Heart left ventricle (tissue), 16 donors: Measurements from ENCODE around the gene MRPL24. TPM values are rescaled to one million over a fixed set of nuclear protein-coding genes. Genes with fewer than 3 reads are reported as not detected.

Source experiments
- ATAC-seq, 4 donors: fragments of 200-7000 bp; cut with Tn5 transposase; one replicate each; pipeline ENCODE4 v1.9.1; 2020 to 2022; ENCODE audit warnings: moderate library complexity in 4 of 4, mild to moderate bottlenecking in 3 of 4, moderate number of reproducible peaks in 1 of 4
- DNase-seq, 5 donors: peaks; one replicate each; pipeline ENCODE4 v3.0.0-alpha.2; 2020
- H3K27ac ChIP-seq, 12 donors: fragments of 200-600 bp; sonication (generic) in 4 of 12; one replicate each; pipeline versions ENCODE4 v1.5.0 to v1.8.0; 2016 to 2022; ENCODE audit warnings: mild to moderate bottlenecking in 2 of 12
- H3K27me3 ChIP-seq, 9 donors: fragments of 200-600 bp; sonication (generic) in 2 of 9; one replicate each; pipeline versions ENCODE4 v1.5.1 to v1.8.0; 2016 to 2022; ENCODE audit warnings: mild to moderate bottlenecking in 3 of 9
- H3K36me3 ChIP-seq, 9 donors: fragments of 200-600 bp; sonication (generic) in 2 of 9; one replicate each; pipeline versions ENCODE4 v1.5.0 to v1.8.0; 2018 to 2022; ENCODE audit warnings: mild to moderate bottlenecking in 2 of 9
- H3K4me1 ChIP-seq, 12 donors: fragments of 200-600 bp; sonication (generic) in 4 of 12; one replicate each; pipeline versions ENCODE4 v1.5.0 to v1.8.0; 2016 to 2022; ENCODE audit warnings: mild to moderate bottlenecking in 3 of 12
- H3K4me3 ChIP-seq, 12 donors: fragments of 200-600 bp; sonication (generic) in 4 of 12; one replicate each; pipeline versions ENCODE4 v1.5.0 to v1.8.0; 2017 to 2022; ENCODE audit warnings: mild to moderate bottlenecking in 9 of 12, moderate library complexity in 4 of 12
- H3K9me3 ChIP-seq, 12 donors: fragments of 200-600 bp; sonication (generic) in 4 of 12; one replicate each; pipeline versions ENCODE4 v1.5.0 to v1.8.0; 2016 to 2022; ENCODE audit warnings: mild to moderate bottlenecking in 1 of 12
- POLR2A ChIP-seq, 2 donors: fragments of 450-650 bp; IDR thresholded peaks; one replicate each; pipeline ENCODE4 v1.6.1; 2017; ENCODE audit warnings: antibody characterized with exemption in 2 of 2, mild to moderate bottlenecking in 2 of 2, moderate library complexity in 2 of 2
- WGBS, 4 donors: extraction: QIAGEN DNeasy Blood & Tissue Kit in 2 of 4; methylation state at CpG; one replicate each; pipeline versions ENCODE4 v1.1.5 to v1.1.7; 2013 to 2018; 5-methylcytosine and 5-hydroxymethylcytosine counted together
- intact Hi-C, 10 donors: fragments of 100-400 bp; cut with DNase I; formaldehyde crosslinking; loops; one replicate each; pipeline versions ENCODE4 v1.11.1 to v1.14.2; 2022
- polyA plus RNA-seq, 2 donors: library from polyadenylated mRNA; stranded (reverse); fragments of 200-250 nt; gene quantifications; one replicate each; pipeline ENCODE4 v1.2.3, GENCODE V29; 2013
- total RNA-seq, 9 donors: library from RNA; depleted of rRNA in 2 of 9; stranded (reverse); fragments of >200 nt in 2 of 9; fragmentation: NEBNext Ultra II Directional in 3 of 9; extraction: Animal tissue kit (Norgen Biotek cat#: 25700) in 3 of 9; gene quantifications; one replicate each; pipeline versions ENCODE4 v1.1.0 to v1.2.4, GENCODE V29; 2016 to 2023
- TF ChIP-seq, protein P1 (sequence below), 12 donors: fragments of 200-600 bp; sonication (generic) in 4 of 12; IDR thresholded peaks; one replicate each; pipeline versions ENCODE4 v1.5.0 to v1.8.0; 2018 to 2022; ENCODE audit warnings: antibody characterized with exemption in 12 of 12, mild to moderate bottlenecking in 5 of 12
- donor health status: ischemic (EF 13 %, LVEDD 7.1; RV severe dilation, severe dysfunction).
- donor health status: healthy with polysubstance abuse.
- donor health status: DM: no; HTN: yes; CAD: no.
- donor health status: DM: no; HTN: no; CAD: no.
- donor health status: ischemic (EF 25% LVEDD 6.9; RV normal size, moderate dysfunction).
- donor health status: ischemic (EF 25% LVEDD 5.7; RV mildly dilated, moderate dysfunction).
- donor health status: healthy.
- donor health status: DM: yes; HTN: yes; CAD: no.
- donor health status: ischemic (EF 35%, LVEDD 5.7; RV mildly dilated, moderate dysfunction).
- donor health status: nonischemic (EF 11% LVEDD 7.7; RV severe dilation, severe dysfunction).
- donor health status: DM: yes; HTN: yes; CAD: no.
- donor health status: PGD.
- donor health status: ischemic (EF 29% LVEDD 5.4; RV normal size, mild dysfunction).
- donor health status: nonischemic (EF 23%, LVEDD 6.1; RV moderate dilation, normal function).

MRPL24 gene
- total and polyA plus RNA-seq, 11 donors = 74.8 to 230 (median 84.8) TPM

DNA sequence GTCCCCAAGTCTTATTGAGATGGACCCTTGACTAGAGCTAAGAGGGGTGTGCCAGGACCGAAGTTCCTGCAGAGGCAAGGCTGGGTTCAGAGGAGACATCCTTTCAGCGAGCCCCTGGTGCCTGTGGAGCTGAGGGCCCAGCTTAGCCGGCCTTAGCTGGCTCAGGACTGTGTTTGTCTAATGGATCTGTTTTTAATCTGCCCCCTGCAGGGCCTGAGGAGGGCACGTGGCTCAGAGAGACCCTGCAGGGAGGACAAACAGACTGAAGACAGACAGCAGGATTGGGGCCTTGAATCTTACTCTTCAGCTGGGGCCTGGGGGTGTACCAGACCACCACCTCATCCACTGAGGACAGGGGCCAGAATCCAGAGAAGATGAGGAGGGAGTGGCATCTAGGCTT, 37.1 kb downstream of the MRPL24 start:
- peaks cover 0 to 40% (median 26%) of the 10 kb centered on the region in 12 donors for H3K4me1 ChIP-seq
- peak overlapping the region in 1 of 12 donors; percentile 55 for H3K4me3 ChIP-seq
- DNase-seq (peak in 1 of 5 donors; percentile 10), ATAC-seq (no peak)
- no peaks in the 10 kb centered on the region for H3K36me3 ChIP-seq
- TF ChIP-seq, protein P1, sequence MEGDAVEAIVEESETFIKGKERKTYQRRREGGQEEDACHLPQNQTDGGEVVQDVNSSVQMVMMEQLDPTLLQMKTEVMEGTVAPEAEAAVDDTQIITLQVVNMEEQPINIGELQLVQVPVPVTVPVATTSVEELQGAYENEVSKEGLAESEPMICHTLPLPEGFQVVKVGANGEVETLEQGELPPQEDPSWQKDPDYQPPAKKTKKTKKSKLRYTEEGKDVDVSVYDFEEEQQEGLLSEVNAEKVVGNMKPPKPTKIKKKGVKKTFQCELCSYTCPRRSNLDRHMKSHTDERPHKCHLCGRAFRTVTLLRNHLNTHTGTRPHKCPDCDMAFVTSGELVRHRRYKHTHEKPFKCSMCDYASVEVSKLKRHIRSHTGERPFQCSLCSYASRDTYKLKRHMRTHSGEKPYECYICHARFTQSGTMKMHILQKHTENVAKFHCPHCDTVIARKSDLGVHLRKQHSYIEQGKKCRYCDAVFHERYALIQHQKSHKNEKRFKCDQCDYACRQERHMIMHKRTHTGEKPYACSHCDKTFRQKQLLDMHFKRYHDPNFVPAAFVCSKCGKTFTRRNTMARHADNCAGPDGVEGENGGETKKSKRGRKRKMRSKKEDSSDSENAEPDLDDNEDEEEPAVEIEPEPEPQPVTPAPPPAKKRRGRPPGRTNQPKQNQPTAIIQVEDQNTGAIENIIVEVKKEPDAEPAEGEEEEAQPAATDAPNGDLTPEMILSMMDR (IDR thresholded peaks at IDR 0.05) = no peak
- TF ChIP-seq POLR2A (IDR thresholded peaks at IDR 0.05) = no peak
- H3K27ac ChIP-seq = no peak overlapping the region
- H3K27me3 ChIP-seq = peaks cover 0 to 48% (median 33%) of the 10 kb centered on the region in 9 donors
- H3K9me3 ChIP-seq = no peaks in the 10 kb centered on the region
- WGBS, 4 donors = 53 to 100% (median 61%) methylated on average over 2 to 4 of the region's 4 CpGs
- intact Hi-C loops = no loop called here

DNA sequence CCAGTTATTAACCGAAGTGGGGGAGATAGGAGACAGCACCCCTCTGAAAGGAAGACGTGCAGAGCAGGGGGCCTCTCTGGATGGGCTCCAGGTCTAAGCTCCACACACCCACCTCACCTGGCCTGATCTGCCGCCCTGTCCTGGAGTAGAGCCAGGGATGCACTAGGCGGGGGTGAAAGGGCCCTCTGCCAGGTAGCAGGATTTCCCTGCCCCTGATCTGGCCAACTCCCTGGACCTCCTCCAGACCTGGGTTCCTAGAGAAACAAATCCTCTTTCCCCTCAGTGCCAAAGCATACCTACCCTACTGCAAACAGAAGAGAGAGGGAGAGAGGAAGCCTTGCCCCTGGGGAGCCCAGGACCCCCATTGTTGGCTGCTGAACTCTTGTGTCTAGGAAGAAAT, 37.6 kb downstream of the MRPL24 start:
- DNase-seq = peak in 1 of 5 donors; percentile 7
- Histone ChIP-seq H3K27ac (no peak overlapping the region), H3K4me1 (peaks cover 0 to 36% (median 26%) of the 10 kb centered on the region in 12 donors), H3K9me3 (no peaks in the 10 kb centered on the region), H3K4me3 (no peak overlapping the region), H3K36me3 (no peaks in the 10 kb centered on the region), H3K27me3 (peaks cover 0 to 48% (median 33%) of the 10 kb centered on the region in 9 donors)
- no peak for ATAC-seq
- intact Hi-C loops = no loop called here
- no peak for TF ChIP-seq POLR2A (IDR thresholded peaks at IDR 0.05)
- TF ChIP-seq, protein P1 (IDR thresholded peaks at IDR 0.05) = no peak
- WGBS, 4 donors = 80 to 91% (median 86%) methylated on average over 4 of the region's 4 CpGs

DNA sequence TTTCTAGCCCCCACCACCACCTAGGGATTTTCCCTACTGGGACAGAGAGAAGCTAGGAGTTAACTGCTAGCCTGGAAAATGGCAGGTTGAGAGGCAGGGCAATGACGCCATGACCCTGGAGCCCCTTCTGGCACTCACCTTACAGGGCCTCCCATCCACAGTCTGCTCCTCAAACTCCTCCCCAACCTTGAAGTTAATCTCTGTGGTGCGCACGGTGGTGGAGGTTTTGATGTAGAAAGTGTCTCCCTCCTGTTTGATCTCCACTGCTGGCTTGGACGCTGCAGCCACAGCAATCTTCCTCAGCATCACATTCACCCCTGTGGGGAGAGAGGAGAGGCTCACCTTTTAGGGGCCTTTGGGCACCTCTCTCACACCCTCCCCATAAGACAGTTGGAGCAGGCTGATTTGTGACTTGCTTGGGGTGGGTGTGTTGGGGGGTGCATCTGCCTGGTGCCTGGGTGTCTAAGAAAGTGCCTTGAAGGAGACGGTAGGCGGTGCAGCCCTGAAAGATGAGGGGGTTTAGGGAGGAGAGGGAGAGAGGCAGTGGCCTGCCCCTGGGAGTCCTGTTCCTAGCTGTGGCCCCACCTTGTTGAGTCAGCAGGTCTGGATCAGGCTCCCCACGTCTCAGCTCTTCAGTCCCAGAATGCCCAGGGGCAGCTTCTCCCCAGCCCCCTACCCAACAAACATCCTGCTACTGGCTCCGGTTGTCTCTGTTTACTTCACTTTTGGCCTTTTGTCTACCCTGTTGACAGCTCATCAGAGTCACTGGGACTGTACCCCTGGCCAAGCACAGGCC, 40.0 kb downstream of the MRPL24 start:
- no peaks in the 10 kb centered on the region for H3K36me3 ChIP-seq
- ATAC-seq = no peak
- intact Hi-C loops = no loop called here

DNA sequence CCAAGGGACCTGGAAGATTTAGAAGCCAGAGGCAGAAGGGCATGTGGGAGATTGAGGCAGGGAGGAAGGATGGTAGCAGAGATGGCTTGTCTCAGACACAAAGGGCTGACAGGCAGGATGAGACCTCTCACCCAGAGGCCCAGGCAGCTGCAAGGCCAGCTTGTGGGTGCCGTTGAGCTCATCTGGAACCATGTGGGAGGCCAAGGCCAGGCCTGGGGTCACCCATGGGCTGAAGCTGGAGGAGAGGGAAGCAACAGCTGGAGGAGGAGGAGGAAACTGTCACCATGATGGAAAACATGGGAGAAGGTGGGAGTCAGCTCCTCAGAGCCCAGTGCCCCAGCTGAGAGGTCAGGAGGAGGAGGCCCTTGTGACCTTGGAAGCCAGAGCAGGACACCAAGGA, 41.9 kb downstream of the MRPL24 start:
- peaks cover 0 to 42% (median 20%) of the 10 kb centered on the region in 9 donors for H3K27me3 ChIP-seq
- peaks cover 0 to 2% (median 0%) of the 10 kb centered on the region in 12 donors for H3K4me1 ChIP-seq
- 40 to 70% (median 60%) methylated on average over 1 of the region's 1 CpG for WGBS, 4 donors
- no peak overlapping the region for H3K27ac ChIP-seq
- ATAC-seq (no peak), DNase-seq (no peak)
- H3K9me3 ChIP-seq = no peaks in the 10 kb centered on the region
- intact Hi-C loops = loop anchor here in 2 of 10 donors (10.0 kb wide), 2 partner anchors 166 to 186 kb away; partner anchors contain the start of gene NTRK1 (in 1 of the 2)
- H3K36me3 ChIP-seq = no peaks in the 10 kb centered on the region
- TF ChIP-seq POLR2A (IDR thresholded peaks at IDR 0.05) = no peak
- TF ChIP-seq, protein P1 (IDR thresholded peaks at IDR 0.05) = no peak
- H3K4me3 ChIP-seq = no peak overlapping the region

More for the DNA sequence above, 40.0 kb downstream of the MRPL24 start:
- DNase-seq = no peak
- Histone ChIP-seq H3K9me3 (no peaks in the 10 kb centered on the region), H3K4me3 (no peak overlapping the region), H3K27ac (no peak overlapping the region), H3K27me3 (peaks cover 0 to 51% (median 37%) of the 10 kb centered on the region in 9 donors), H3K4me1 (peaks cover 0 to 20% (median 16%) of the 10 kb centered on the region in 12 donors)
- TF ChIP-seq, protein P1 (IDR thresholded peaks at IDR 0.05) = no peak
- TF ChIP-seq POLR2A (IDR thresholded peaks at IDR 0.05) = no peak
- WGBS, 4 donors = 83 to 91% (median 89%) methylated on average over 8 of the region's 8 CpGs
